SIG-M5 treated with dmso at 0.1 percent for 504 hours (cell line): ENCODE measurements around the gene RPS10.
A peak's percentile ranks its signal among the peaks of the same experiment; 100 is the strongest.

Experiments used
- DNase-seq: peaks from one replicate; lab custom pipeline; 2025; ENCODE audit not compliant: unreplicated experiment; lab: John Stamatoyannopoulos, UW

Gene RPS10

DNA sequence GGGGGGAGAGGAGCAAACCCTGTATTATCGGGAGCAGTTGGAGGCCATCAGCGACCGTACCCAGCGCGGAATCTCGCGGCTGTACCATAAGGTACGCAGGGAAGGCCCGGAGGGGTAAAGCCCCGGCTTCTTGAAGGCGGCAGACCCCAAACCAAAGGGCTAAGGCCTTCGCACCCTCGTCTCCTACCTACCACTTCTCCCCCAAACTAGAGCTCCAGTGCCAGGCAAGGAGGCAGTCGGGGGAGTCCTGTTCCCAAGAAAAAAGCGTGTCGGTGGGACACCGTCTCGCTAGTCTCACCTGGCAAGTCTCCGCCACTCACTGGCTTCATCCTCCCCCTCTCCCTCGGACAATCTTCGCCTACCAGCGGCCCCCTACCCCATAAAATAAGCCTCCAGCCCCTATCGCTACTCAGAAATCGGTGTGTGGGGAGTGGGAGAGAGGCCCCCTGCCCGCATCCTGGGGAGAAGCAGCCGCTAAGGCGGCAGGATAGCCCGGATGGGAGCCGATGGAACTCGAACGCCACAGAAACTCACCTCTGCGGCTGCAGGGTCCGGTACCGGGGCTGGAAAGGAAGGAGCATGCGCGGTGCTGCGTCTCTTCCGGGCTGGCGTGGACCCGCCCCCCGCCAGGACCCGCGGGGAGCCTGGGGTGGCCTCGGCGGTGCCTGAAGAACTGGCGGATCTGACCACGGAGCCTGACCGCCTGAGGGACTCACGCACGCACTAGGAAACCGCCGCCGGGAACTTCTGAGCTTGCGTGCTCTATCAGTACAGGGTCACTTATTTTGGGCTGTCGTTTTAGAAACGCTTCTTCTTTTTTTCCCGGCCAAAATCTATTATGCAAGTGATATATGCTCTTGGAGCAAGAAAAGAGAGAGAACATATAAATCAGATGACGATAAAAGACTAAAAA is at the start of gene RPS10:
TSS of gene RPS10 (minus strand) at position 572 of the 913 bp plus-strand sequence. CDS start 848 bp downstream, outside the sequence.
- DNase-seq = peak; percentile 91

DNA sequence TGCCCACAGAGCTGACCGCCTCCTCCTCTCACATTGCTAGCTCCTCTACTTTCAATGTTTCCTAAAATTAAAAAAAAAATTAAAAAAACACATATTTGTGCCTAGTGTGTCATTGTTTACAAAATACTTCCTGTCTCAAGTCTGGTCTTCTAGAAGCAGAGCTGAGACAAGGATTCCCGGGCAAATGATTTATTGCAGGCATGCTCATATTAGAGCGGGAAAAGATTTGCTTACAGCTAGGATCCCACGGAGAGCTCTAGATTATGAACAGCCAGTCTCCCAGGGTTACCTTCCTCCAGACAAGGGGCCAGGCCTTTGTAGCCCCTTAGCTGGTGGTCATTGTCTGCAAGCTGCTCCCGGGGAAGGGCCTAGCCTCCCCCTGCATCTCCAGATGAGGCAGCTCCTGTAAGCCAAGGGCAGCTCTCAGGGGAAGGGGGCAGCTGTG is 49.4 kb upstream of the RPS10 start:
- DNase-seq = no peak

DNA sequence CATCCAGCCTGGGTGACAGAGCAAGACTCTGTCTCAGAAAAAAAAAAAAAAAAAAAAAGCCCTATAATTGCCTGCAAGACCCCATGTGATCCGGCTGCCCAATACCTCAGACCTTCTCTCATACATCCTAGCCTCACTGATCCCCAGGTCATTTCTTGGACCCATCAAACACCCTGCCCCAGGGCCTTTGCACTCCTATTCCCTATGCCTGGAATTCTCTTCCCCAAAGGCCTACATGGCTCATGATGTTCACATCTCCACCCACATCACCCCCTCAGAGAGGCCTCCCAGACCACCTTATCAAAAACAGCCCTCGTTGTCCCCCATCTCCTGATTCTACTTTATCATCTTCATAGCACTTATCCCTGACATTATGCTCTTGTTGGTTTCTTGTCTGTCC is 48.9 kb upstream of the RPS10 start:
- DNase-seq = no peak

DNA sequence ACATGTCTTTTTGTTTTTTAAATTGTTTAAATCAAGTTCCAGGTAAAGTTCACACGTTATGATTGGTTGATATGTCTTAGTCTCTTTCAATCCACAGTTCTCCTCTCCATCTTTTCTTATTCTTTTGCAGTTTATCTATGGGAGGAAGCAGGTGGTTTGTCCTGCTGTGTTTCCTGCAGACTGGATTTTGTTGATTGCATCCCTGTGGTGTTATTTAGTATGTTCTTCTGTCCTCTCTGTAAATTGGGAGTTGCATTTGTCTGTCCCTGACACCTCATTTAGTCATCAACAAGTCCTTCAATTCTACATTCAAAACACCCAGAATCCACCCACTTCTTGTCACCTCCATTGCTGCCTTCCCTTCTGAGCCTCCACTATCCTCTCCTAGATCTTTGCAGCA is 48.1 kb upstream of the RPS10 start:
- DNase-seq = no peak

DNA sequence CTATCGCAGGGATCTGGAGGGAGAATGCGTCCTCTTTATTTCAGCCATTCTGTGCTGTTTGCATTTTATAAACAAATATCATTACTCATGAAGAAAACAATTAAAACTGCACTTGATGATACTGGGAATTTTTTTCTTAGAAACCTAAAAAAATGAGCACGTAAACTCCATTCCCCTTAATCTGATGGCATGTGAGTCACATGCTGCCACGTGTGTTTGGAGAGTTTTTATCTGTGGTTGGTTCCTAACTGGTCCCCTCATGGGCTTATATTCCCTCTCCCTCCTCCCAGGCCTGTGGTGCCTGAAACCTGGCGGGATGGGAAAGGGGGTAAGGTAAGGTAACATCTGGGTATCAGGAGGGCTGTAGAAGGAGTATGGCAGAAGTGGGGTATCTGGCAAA is 46.6 kb upstream of the RPS10 start:
- DNase-seq = no peak

DNA sequence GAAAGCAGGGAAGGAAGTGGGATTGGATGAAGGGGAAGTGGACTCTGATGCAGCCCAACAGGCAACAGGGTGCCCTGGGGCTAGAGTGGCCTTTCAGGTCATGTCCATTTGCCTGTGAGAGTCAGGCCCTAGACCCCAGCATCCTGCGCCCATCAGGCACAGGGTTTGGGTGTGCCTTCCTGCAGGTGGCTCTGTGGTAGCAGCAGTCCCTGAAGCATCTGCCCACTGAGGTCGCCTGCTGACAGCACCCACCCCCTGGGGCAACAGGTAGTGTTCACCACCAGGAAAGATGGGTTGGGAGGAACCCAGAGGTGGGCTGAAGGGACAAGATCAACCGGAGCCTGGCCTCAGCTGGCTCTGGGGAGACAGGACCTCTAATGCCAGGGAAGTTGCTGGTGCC is 43.6 kb upstream of the RPS10 start:
- no peak for DNase-seq

DNA sequence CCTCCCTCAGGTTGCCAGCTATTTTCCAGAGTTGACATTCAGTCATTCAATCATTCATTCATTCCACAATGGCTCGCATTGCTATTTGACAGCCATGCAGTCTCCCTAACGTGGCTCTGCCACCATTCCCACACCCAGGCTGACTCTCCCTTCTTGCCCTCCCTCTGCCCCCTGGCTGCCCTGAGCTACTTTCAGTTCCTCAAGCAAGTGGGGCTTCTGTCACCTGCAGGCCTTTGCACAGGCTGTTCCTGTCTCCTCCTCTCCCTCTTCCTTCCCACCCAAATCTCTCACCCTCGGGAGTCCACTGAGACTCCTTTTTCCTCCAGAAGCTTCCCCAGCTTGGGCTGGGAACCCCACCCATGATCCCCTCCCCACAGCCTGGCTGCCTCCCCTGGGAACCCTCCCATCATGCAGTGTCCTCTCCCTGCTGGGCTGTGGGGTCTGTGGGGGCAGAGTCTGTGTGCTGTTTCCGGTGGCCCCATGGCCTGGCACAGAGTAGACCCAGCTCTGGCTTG is 42.6 kb upstream of the RPS10 start:
- DNase-seq = peak; percentile 39

DNA sequence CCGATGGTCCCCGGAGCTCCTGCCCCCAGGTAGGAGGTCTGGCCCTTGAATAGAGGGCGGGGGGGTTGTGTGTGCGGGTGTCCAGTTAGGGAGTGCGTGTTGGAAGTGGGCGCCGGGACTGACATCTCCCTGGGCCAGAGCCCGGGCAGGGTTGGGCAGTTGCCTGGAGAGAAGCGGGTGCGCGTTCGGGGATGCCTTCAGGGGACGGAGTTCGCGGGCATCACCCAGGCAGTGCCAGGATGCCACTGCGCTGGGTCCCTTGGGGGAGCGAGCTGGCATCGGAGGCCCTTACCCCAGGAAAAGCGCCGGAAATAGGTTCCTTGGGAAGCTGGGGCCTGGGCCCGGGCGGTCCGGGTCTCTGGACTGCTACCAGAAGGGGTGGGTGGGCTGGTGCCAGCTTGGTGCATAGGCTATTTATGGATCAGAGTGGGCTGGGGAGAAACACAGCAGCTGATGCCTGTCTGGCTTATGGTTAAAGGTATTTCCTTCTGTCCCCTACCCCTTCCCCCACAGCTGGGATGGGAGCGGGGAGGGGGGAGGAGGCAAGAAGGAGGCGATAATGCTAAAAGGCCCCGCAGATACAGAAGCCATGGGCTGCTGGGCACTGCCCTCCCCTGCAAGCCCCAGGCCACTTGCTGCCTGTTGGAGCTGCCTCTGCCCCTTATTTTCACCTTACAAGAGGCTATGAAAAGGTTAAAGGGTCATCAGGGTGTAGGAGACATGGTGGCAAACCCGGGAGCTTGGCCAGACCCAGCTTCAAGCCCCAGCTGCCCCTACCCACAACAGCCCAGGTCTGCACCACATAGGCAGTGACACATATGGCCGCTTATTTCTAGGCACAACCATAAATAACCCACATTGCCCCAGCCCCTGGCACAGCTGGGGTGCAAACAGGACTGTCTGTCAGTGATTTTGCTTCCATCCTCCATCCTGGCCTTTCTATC is 40.6 kb upstream of the RPS10 start:
- no peak for DNase-seq

DNA sequence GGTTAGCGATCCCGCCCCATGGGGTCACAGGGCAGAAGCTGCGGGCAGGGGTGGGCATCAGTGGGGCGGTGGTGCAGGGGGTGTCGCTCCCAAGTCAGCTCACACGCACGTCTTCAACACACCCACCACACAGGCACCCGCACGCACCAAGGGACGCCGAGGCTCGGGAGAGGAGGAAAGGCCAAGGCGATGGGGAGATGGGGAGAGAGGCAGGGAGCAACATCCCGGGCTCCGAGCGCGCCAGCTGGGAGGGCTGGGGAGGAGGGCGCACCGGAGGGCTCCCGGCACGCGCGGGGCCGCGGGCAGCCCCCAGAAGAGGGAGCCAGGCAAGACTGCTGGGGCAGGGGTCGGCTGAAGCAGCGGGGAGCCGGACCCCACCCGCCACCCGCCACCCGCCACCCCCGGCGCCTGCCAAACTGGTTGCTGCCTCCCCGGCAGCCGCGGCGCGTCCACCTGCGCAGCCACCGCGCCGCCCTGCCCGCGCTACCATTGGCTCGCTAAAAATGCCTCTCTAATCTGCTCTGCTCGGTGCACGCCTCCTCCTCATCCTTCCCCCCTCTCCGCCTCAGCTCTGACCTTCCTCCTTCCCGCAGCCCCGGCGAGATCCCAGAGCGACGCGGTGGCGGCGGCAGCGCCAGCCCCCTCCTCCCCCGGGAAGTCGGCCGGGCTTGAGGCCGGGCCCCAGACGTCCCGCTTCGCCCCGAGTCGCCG is 39.8 kb upstream of the RPS10 start, which contains the start of gene PACSIN1:
TSS of gene PACSIN1 (plus strand) at position 546 of the 711 bp plus-strand sequence. CDS start 60,230 bp downstream, outside the sequence.
- DNase-seq = peak; percentile 44

DNA sequence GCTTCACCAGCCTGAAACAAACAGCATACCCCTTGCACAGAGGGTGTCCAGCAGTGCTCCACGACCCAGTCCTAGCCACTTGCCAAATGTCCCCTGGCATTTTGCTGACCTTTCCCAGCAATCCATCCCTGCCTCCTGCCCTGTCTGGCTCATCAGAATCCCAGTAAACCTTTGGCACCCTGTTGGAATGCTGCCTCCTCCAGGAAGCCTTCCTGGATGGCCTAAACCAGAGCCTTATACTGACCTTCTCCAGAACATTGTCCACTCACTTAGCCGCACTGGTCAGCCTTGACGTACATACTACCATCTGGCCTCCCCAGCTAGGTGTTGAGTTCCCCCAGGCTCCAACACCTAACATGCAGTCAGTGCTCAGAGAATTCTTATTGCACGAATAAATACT is 38.0 kb upstream of the RPS10 start:
- no peak for DNase-seq

DNA sequence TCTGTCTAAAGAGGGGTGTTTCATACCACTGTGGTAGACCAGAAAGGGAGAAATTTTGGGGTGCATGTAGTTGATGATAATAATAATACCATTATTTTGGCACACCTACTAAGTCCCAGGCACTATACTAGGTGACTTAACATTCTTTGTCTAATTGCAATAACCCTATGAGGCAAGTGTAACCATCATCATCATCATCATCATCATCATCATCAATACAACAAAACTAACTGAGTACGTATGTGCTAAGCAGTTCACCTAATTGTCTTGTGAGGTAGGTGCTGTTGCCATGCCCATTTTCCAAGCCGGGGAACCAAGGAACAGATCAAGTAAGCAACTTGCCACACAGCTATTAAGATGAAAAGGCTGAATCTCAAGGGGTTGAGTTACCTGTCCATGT is 37.4 kb upstream of the RPS10 start:
- no peak for DNase-seq

DNA sequence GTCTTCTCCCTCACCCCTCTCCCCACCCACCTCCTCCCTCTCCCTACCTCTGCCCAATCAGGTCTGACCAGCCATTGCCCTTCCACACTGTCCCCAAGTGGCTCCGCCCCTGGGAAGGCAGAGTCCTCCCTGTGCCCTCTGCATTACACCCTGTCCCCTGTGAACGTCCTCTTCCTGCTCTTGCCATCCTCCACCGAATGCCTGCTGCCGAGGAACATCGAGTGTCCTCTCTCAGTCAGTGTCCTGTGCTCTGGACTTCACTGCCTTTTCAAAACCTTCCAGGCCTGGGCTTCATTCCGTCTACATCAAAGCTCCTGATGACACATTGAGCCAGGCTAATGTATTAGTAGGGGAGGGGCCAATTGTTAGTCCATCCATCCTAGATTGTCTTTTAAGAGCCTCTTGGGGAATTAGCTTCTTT is 36.7 kb upstream of the RPS10 start:
- peak; percentile 19 for DNase-seq

DNA sequence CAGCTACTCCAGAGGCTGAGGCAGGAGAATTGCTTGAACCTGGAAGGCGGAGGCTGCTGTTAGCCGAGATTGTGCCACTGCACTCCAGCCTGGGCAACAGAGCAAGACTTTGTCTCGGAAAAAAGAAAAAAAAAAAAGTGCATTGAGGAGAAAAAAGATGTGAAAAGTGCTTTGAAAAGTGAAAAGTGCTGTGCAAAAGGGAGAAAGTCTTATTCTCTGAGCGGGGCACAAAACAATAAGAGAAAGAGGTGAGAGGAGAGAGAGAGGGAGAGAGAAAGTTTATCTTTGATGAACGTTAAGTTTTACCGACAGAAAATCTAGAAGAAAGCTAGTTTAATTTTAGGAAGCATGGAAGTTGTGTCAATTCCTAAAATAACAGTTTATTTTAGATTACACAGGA is 36.1 kb upstream of the RPS10 start:
- DNase-seq = no peak

DNA sequence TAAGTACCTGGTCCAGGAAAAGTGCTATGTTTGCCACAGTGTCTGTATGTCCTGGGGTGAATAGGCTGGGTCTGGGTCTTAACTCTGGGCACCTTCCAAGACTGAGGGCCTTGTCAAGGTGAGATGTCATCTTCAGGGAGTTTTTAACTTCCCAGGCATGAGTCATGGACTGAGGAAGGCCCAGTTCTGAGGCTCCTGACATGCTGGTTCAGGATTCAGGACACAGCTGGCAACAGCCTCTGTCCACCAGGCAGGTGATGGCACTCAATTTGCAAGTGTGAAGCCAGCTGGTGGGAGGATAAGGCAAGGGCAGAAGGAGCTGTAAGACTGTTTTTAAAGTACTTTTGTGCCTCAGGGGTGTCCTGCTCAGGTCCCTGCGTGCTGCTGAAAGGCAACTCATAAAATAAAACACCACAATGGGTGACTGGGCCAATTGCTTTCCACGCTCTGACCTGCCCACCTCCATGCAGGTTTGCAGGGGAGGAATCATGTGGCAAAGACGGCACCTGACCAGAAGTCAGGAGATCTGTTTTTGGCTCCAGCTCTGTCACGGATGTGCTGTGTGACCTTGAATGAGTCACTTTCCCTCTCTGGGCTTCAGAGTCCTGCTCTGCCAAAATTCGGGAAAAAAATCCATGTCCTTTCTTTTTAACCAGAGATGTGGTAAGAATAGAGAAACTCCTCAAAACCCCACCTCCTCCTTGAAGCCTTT is 35.1 kb upstream of the RPS10 start:
- DNase-seq = no peak

DNA sequence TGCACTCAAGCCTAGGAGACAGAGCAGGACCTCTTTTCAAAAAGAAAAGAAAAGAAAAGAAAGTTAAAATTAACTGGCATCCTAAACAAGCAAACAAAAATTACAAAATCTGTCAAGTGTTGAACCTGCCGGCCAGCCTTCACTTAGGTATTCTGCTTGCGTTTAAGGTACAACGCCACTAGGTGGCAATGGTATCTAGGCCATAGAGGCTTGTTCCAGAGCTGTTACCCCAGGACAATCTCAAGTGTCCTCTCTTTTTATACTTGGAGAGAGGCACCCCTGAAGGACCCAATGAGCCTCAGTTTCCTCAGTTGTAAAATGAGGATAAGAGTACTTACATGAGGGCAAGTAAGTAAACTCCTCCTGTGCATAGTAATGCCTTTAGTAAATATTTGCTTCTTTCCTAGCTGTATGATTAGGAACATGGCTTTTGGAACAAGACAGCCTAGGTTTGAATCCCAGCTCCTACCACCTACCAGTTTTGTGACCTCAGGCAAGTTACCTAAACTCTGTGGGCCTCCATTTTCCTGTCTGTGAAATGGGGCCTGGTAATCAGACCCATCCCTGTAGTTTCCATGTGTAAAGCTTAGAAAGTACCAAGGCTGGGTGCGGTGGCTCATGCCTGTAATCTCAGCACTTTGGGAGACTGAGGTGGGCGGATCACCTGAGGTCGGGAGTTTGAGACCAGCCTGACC is 34.2 kb upstream of the RPS10 start:
- peak; percentile 47 for DNase-seq

DNA sequence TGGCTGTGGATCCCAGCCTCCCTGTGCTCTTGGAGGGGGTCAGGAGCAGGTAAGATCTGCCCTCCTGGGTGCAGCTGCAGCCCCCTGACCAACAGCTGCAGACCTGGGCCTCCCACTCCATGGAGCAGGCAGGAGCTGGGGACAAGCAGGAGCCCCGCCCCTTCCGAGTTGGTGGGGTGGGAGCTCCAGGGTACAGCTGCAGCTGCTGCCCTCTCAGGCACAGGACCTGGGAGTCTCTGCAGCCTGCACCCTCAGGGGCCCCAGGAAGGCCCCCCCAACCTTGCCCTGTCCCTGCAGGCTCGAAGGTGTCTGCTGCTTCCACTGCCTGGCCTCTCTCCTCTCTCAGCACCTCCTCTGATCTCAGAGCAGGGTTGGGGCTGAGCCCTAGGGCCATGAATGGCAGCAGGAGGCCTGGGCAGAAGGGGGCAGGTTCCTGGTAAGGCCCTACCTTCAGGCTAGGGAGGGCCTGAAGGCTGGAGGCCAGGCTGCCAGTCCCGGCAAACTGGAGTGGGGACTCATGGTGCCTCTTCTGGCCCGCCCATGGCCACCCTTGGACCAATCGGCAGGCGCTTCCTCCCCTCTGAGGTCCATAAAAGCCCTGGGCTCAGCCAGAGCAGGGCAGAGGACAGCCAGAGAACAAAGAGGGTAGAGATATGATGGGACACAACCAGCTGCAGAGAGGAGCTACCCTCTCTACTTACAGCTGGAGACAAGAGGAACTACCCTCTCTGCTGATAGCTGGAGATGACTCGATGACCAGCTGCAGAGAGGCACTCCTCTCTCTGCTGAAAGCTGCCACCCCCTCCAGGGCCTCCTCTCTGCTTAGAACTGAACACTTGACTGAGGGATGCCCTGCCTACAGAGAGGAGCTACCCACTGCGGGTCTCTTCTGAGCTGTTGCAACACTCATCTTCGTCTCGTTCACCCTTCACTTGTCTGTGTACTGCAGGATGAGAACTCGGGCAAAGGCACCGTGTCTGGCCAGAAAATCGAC is 32.2 kb upstream of the RPS10 start:
- no peak for DNase-seq

DNA sequence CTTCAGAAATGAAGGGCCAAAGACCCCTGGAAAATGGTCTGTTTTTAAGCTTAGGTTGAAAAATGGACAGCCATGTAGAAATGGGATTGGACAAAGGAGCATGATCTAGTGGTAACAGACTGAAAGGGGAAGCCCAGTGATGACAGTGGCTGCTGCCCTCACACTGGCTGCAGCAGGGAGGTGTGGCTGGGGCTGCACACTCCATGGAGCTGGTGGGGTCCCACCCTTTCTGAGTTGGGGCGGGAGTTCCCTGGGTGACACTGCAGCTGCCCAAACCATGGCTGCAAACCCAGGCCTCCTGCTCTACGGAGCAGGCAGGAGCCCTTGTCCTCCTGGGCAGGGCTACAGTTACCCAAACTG is 31.5 kb upstream of the RPS10 start:
- no peak for DNase-seq

DNA sequence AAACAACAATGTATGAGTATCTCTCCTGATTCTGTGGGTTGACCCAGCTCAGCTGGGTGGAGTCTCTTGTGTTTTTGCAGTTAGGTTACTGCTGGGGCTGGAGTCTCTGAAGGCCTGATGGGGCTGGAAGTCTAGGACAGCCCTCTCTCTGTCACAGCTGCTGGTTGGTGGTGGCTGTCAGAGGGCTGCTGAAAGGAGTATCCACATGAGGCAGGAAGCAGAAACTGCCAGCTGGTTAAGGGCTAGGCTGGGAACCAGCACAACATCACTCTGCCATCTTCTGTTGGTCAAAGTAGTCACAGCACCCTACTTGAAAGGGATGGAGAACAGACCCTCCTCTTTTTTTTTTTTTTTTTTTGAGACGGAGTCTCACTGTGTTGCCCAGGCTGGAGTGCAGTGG is 30.0 kb upstream of the RPS10 start:
- no peak for DNase-seq
